Memory B cell (primary cell): ENCODE data around the gene PCNX2.

ENCODE experiments used
- ATAC-seq: fragments of 150-1000 bp; cut with Tn5 transposase; 2 replicates; pipeline ENCODE4 v1.10.0; 2021; ENCODE audit warnings: low read depth, mild to moderate bottlenecking, moderate library complexity
- DNase-seq, 2 donors: peaks; one replicate each; pipeline ENCODE4 v3.0.0; 2022; ENCODE audit warnings: low spot score in 2 of 2
- H3K27ac Mint-ChIP-seq: one replicate; pipeline ENCODE4 v1.8.0; 2022; ENCODE audit warnings: mild to moderate bottlenecking, moderate library complexity, mixed read lengths
- H3K27me3 Mint-ChIP-seq: one replicate; pipeline ENCODE4 v1.8.0; 2022; ENCODE audit warnings: mixed read lengths
- H3K36me3 Mint-ChIP-seq: one replicate; pipeline ENCODE4 v1.8.0; 2022; ENCODE audit warnings: mild to moderate bottlenecking, mixed read lengths
- H3K4me1 Mint-ChIP-seq: one replicate; pipeline ENCODE4 v1.8.0; 2022; ENCODE audit warnings: mixed read lengths
- H3K4me3 Mint-ChIP-seq: one replicate; pipeline ENCODE4 v1.8.0; 2022; ENCODE audit warnings: mild to moderate bottlenecking, moderate library complexity, mixed read lengths
- H3K9me3 Mint-ChIP-seq: one replicate; pipeline ENCODE4 v1.8.0; 2022; ENCODE audit warnings: mixed read lengths

Gene PCNX2

DNA sequence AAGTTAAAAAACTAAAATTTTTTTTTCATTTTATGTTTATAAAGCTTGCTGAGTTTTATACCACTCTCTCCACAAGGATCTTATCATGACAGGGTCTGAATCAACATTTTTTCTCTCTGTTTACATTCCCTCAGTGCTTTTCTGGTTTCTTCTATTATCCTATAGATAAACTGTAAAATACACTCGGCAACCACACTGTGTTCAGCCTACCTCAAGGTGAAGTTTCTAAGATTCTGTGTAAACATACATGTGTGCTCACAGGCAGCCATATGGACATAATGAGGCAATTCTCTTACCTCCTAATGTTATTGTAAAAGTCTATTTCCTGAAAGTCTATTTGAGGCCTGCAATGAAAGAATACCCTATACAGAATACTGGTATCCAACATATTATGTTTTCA, 230.5 kb downstream of the PCNX2 start:
- ATAC-seq (no peak), DNase-seq (no peak)
- Mint-ChIP-seq H3K9me3 (no peaks in the 10 kb centered on the region), H3K27ac (no peak overlapping the region), H3K27me3 (no peaks in the 10 kb centered on the region), H3K4me1 (no peaks in the 10 kb centered on the region), H3K4me3 (no peak overlapping the region), H3K36me3 (peaks cover 27% of the 10 kb centered on the region)

- no peak overlapping the region for H3K4me3 Mint-ChIP-seq
- no peaks in the 10 kb centered on the region for H3K27me3 Mint-ChIP-seq
- peaks cover 3% of the 10 kb centered on the region for H3K9me3 Mint-ChIP-seq
- no peak for ATAC-seq
- peaks cover 27% of the 10 kb centered on the region for H3K36me3 Mint-ChIP-seq
- no peak for DNase-seq
- no peak overlapping the region for H3K27ac Mint-ChIP-seq
- H3K4me1 Mint-ChIP-seq, result no peaks in the 10 kb centered on the region
Observed at GRCh38 chr1:233063462-233063861, 232.1 kb downstream of the PCNX2 start.

GRCh38 chr1:233061265-233061664, 234.3 kb downstream of the PCNX2 start:
- Mint-ChIP-seq H3K4me1 (no peaks in the 10 kb centered on the region), H3K9me3 (peaks cover 3% of the 10 kb centered on the region), H3K36me3 (peaks cover 20% of the 10 kb centered on the region), H3K27ac (no peak overlapping the region), H3K4me3 (no peak overlapping the region), H3K27me3 (no peaks in the 10 kb centered on the region)
- ATAC-seq (no peak), DNase-seq (no peak)

DNA sequence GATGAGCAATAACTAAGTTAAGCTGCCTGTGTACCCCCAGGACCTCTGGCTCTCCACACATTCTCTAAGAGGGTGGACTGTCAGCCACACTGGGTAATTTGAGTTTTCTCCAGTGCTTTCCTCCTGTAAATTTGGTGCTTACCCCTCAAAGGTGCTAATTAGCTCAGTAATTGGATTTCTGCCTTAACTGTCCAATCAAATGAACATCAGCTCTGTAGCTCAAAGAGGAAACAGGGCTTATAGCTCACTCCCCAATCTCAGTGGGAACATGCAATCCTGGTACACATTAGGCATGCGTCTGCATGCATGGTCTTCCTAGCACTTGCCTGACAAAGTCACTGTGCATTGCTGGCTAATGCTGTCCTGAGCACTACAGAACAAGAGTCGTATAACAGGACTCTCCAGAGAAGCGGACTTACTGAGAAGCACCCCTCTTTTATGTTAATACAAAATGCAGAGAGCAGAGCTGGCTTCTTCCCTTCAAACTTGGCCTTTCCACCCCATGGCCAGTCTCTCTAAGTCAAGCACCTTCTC, 235.0 kb downstream of the PCNX2 start:
- no peak overlapping the region for H3K27ac Mint-ChIP-seq
- no peak overlapping the region for H3K4me3 Mint-ChIP-seq
- DNase-seq (no peak), ATAC-seq (no peak)
- H3K36me3 Mint-ChIP-seq, result peaks cover 19% of the 10 kb centered on the region
- no peaks in the 10 kb centered on the region for H3K4me1 Mint-ChIP-seq
- H3K9me3 Mint-ChIP-seq, result peaks cover 3% of the 10 kb centered on the region
- H3K27me3 Mint-ChIP-seq, result no peaks in the 10 kb centered on the region

DNA sequence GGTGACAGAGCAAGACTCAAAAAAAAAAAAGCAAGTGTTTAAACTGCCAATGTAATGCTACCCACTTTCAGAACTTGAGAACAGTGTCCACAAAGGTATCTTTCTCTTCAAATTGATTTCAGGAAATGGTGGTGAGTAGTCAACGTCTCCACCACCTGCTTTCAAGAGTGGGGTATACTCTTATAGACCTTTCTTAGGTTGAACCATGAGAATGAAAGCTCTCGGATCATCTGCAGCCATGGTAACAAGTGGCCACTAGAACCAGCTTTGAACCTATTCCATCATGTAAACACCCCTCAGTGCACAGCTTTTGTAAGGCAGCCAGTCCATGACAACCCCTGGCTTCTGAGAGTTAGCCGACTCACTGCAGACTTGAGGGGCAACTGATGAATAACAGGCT, 237.7 kb downstream of the PCNX2 start:
- H3K4me3 Mint-ChIP-seq, result no peak overlapping the region
- DNase-seq, result no peak
- no peak overlapping the region for H3K27ac Mint-ChIP-seq
- no peaks in the 10 kb centered on the region for H3K4me1 Mint-ChIP-seq
- ATAC-seq, result no peak
- H3K36me3 Mint-ChIP-seq, result peaks cover 22% of the 10 kb centered on the region
- no peaks in the 10 kb centered on the region for H3K27me3 Mint-ChIP-seq
- H3K9me3 Mint-ChIP-seq, result peaks cover 3% of the 10 kb centered on the region

DNA sequence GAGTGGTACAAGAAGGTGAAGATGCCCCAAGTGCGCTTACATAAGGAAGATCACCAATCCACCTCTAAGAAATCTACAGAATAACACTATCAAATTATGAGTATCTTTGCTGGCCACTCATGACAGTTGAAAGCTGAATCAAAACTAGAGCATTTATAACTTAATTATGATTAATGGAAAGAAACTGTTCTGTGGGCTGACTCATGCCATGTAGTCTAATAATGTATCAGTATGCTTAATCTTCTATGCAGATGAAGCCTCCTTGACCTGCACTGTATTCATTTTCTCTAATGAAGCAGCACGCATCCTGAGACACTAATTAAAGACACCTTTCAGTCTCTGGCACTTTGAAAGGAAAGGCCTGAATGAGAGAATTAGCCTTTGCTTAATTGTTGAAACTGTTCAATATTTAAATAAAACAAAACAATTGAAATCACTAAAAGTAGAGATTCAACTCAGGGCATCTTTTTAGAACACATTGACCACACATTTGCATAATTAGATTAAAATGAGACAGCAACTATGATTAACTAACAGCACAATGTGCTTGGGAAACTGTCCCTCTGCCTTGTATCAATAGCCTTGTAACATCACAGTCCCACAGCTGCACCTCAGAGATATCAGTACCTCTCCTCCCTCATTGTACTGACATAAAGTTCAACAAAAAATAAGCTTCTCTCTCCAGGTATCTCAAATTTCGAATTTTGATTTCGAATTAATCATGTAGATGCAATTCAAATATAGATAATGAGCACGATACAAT, 239.5 kb downstream of the PCNX2 start:
- peaks cover 33% of the 10 kb centered on the region for H3K36me3 Mint-ChIP-seq
- peaks cover 4% of the 10 kb centered on the region for H3K9me3 Mint-ChIP-seq
- ATAC-seq (no peak), DNase-seq (no peak)
- H3K27me3 Mint-ChIP-seq, result no peaks in the 10 kb centered on the region
- no peak overlapping the region for H3K27ac Mint-ChIP-seq
- H3K4me3 Mint-ChIP-seq, result no peak overlapping the region
- no peaks in the 10 kb centered on the region for H3K4me1 Mint-ChIP-seq

GRCh38 chr1:233045588-233045987, 249.9 kb downstream of the PCNX2 start:
- Mint-ChIP-seq H3K4me1 (no peaks in the 10 kb centered on the region), H3K9me3 (peaks cover 7% of the 10 kb centered on the region), H3K27me3 (no peaks in the 10 kb centered on the region), H3K4me3 (no peak overlapping the region), H3K36me3 (peaks cover 38% of the 10 kb centered on the region), H3K27ac (no peak overlapping the region)
- DNase-seq, result no peak
- ATAC-seq, result no peak

GRCh38 chr1:233042834-233043233, 252.7 kb downstream of the PCNX2 start:
- H3K4me1 Mint-ChIP-seq, result no peaks in the 10 kb centered on the region
- peaks cover 23% of the 10 kb centered on the region for H3K36me3 Mint-ChIP-seq
- H3K9me3 Mint-ChIP-seq, result no peaks in the 10 kb centered on the region
- no peak overlapping the region for H3K4me3 Mint-ChIP-seq
- no peak overlapping the region for H3K27ac Mint-ChIP-seq
- DNase-seq, result no peak
- no peaks in the 10 kb centered on the region for H3K27me3 Mint-ChIP-seq
- no peak for ATAC-seq

- no peak overlapping the region for H3K27ac Mint-ChIP-seq
- ATAC-seq (no peak), DNase-seq (no peak)
- H3K36me3 Mint-ChIP-seq, result peaks cover 16% of the 10 kb centered on the region
- no peaks in the 10 kb centered on the region for H3K9me3 Mint-ChIP-seq
- H3K4me3 Mint-ChIP-seq, result no peak overlapping the region
- no peaks in the 10 kb centered on the region for H3K27me3 Mint-ChIP-seq
- H3K4me1 Mint-ChIP-seq, result no peaks in the 10 kb centered on the region
Observed at GRCh38 chr1:233040494-233040893, 255.0 kb downstream of the PCNX2 start.

DNA sequence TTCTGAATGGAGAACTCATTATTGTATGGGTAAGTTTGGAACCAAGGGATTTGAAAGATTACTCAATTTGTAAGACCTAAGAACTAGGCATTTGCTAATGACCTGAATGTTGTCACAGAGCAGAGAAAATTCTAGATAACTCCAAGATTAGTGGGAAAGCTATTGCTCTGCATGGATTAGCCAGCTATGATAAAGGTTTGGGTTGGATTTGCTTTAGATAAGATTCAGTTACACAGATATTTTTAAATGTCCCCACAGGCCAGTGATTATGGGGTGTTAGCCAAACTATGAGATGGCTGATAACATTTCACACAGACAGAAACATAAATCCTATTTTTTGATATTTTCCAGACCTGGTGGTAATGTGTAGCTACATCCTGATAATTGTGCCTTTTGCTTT, 256.9 kb downstream of the PCNX2 start:
- no peak for ATAC-seq
- Mint-ChIP-seq H3K36me3 (peaks cover 23% of the 10 kb centered on the region), H3K27me3 (no peaks in the 10 kb centered on the region), H3K9me3 (peaks cover 4% of the 10 kb centered on the region), H3K4me1 (no peaks in the 10 kb centered on the region), H3K27ac (no peak overlapping the region), H3K4me3 (no peak overlapping the region)
- DNase-seq, result no peak

DNA sequence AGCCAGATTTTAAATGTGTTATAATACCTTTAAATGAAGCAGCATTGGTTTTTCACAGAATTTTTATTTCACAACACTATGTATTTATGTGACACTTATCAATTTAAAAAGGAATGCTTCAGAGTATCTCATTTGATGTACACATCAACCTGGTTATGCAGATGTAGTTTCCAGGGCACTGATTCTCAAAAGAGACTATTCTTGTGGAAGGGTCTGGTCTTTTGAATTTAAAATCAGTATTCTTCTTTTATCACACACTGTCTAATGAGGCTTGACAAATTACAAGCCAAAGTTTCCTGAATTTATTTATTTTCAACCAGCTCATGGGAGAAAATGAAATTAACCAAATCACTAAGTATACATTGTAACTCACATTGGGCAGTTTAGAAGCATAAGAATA, 257.7 kb downstream of the PCNX2 start:
- DNase-seq (no peak), ATAC-seq (no peak)
- no peaks in the 10 kb centered on the region for H3K27me3 Mint-ChIP-seq
- no peaks in the 10 kb centered on the region for H3K4me1 Mint-ChIP-seq
- H3K27ac Mint-ChIP-seq, result no peak overlapping the region
- H3K36me3 Mint-ChIP-seq, result peaks cover 23% of the 10 kb centered on the region
- H3K4me3 Mint-ChIP-seq, result no peak overlapping the region
- peaks cover 4% of the 10 kb centered on the region for H3K9me3 Mint-ChIP-seq

DNA sequence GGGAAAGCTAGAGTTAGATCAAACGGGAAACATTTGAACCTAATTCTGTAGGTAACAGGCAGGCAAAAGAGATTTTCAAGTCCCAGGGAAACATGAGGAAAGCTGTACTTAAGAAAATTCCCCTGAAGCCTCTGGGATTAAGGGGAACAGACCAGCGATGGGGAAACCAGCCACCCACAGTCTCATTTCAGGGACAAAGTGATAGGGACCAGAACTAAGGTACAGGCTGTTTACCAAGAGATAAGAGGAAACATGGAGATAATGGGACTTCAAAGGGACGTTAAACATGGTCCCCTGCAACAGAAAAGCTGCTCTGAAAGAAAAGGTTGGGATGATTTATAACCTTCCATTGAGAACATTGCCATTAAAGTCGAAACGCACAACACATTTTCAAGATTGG, 260.7 kb downstream of the PCNX2 start:
- H3K4me1 Mint-ChIP-seq, result no peaks in the 10 kb centered on the region
- no peak for DNase-seq
- H3K27ac Mint-ChIP-seq, result no peak overlapping the region
- no peak overlapping the region for H3K4me3 Mint-ChIP-seq
- H3K36me3 Mint-ChIP-seq, result peaks cover 15% of the 10 kb centered on the region
- no peak for ATAC-seq
- peaks cover 4% of the 10 kb centered on the region for H3K9me3 Mint-ChIP-seq
- no peaks in the 10 kb centered on the region for H3K27me3 Mint-ChIP-seq

GRCh38 chr1:233033361-233033760, 262.2 kb downstream of the PCNX2 start:
- H3K36me3 Mint-ChIP-seq, result peaks cover 13% of the 10 kb centered on the region

DNA sequence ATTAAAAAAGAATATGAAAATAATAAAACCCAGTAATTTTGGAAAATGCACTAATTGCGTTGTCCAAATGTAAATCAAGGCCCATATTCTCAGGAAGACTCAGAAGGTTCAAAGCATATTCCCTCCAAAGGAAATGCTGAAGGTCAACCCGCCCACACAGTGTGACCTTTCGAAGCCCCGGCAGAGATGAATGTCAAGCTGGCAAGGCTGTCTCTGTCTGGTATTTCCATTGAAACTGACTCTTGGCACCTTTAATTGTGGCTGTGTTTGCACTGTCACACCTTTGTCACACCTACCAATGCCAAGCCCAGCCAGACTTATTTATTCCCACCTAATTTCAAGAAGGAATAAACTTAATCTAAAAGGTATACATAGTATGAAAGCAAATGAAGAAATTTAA, 262.6 kb downstream of the PCNX2 start:
- Mint-ChIP-seq H3K36me3 (peaks cover 13% of the 10 kb centered on the region), H3K27me3 (no peaks in the 10 kb centered on the region), H3K4me3 (no peak overlapping the region), H3K4me1 (no peaks in the 10 kb centered on the region), H3K9me3 (peaks cover 4% of the 10 kb centered on the region), H3K27ac (no peak overlapping the region)
- DNase-seq, result no peak
- ATAC-seq, result no peak

More at GRCh38 chr1:233033361-233033760, 262.2 kb downstream of the PCNX2 start:
- Mint-ChIP-seq H3K4me1 (no peaks in the 10 kb centered on the region), H3K4me3 (no peak overlapping the region), H3K9me3 (peaks cover 4% of the 10 kb centered on the region), H3K27ac (no peak overlapping the region), H3K27me3 (no peaks in the 10 kb centered on the region)
- ATAC-seq (no peak), DNase-seq (no peak)

DNA sequence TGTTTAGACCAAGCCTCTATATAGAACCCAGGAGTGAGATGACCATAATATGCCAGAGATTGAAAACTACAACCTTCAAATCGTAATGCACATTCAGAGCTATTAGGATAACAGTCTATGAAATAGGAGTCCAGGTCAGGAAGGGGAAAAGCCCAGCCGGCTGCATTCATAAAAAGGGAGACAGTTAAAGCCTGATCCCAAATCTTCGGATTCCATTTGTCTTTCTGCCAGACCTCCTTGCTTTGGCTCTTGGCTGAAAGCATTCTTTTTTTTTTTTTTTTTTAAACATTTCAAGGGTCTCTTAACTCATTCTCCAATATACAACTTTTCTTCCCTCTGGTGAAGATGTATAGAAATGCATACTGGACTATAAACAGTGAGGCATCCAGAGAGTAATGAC, 264.0 kb downstream of the PCNX2 start:
- no peak for ATAC-seq
- H3K27ac Mint-ChIP-seq, result no peak overlapping the region
- H3K4me1 Mint-ChIP-seq, result no peaks in the 10 kb centered on the region
- peaks cover 4% of the 10 kb centered on the region for H3K9me3 Mint-ChIP-seq
- no peak overlapping the region for H3K4me3 Mint-ChIP-seq
- H3K36me3 Mint-ChIP-seq, result peaks cover 12% of the 10 kb centered on the region
- DNase-seq, result no peak
- H3K27me3 Mint-ChIP-seq, result no peaks in the 10 kb centered on the region
